Neural cell (in vitro differentiated cells): ENCODE measurements around the gene TP53I11.

ENCODE experiments used
- CTCF ChIP-seq: fragments of 450-650 bp; IDR thresholded peaks from 2 replicates; pipeline ENCODE4 v1.5.1; 2014; ENCODE audit warnings: antibody characterized with exemption, mild to moderate bottlenecking, moderate library complexity; ENCODE audit not compliant: poor library complexity, severe bottlenecking
- POLR2AphosphoS5 ChIP-seq: IDR thresholded peaks from 2 replicates; pipeline ENCODE4 v1.6.1; 2012
- RAD21 ChIP-seq: fragments of 450-650 bp; conservative IDR thresholded peaks from 2 replicates; pipeline ENCODE4 v1.6.1; 2014; ENCODE audit warnings: antibody characterized with exemption, mild to moderate bottlenecking, moderate library complexity
- REST ChIP-seq: IDR thresholded peaks from 2 replicates; pipeline ENCODE4 v1.6.1; 2012; ENCODE audit warnings: borderline replicate concordance
- SMC3 ChIP-seq: fragments of 450-650 bp; conservative IDR thresholded peaks from 2 replicates; pipeline ENCODE4 v1.6.1; 2014; ENCODE audit warnings: antibody characterized with exemption, mild to moderate bottlenecking, moderate library complexity; ENCODE audit not compliant: poor library complexity

DNA sequence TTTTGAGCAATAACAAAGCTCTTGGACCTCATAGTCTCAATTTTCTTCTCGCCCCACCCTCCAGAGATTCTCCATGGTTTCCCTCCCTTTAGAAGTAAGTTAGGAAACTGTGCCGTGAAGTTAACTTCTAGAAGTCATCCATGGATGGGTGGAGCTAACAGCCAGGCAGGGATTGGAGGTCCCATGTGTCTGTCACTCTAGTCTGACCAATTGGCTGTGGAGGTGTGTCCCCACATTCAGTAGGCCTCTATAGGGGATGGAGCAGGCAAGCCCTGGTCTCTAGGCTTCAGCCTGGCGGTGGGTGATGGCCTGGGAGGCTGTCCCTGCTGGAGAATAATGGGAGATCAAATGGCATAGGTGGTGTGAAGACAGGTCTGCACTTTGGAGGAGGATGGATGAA lies 50.7 kb downstream of the TP53I11 start:
- TF ChIP-seq CTCF (no peak), REST (no peak), POLR2AphosphoS5 (no peak), RAD21 (no peak), SMC3 (no peak)
